NCI-H526 treated with DMSO at 0.1 percent for 48 hours (cell line): ENCODE measurements around the gene SASS6.

ENCODE experiments used
- DNase-seq: peaks from one replicate; lab custom pipeline; 2025; lab: John Stamatoyannopoulos, UW

Gene SASS6

DNA sequence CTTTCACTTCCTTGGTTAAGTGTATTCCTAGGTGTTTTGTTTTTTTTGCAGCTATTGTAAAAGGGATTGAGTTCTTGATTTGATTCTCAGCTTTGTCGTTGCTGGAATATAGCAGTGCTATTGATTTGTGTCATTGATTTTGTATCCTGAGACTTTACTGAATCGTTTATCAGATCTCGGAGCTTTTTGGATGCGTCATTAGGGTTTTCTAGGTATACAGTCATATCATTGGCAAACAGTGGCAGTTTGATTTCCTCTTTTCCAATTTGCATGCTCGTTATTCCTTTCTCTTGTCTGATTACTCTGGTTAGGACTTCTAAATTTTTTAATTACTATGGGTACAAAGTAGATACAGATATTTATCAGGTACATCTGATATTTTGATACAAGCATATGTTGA is 87.5 kb downstream of the SASS6 start:
- no peak for DNase-seq

DNA sequence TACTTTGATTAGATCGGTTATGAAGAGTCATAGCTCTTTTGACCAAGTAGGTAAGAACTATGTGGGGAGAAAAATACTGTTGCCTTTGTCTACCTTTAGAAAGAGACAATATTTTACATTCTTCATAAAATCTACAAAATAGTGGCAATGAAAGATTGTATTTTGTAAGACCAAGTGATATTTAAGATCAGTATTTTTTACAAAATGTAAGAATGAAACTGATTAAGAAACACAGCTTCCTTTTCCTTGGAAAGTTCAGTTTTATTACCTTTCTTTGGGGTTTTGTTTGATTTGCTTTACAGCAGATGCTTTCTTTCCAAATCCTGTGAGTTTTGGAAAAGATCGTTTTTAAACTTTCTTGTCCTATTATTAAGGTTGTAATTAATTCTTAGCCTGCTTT is 93.1 kb downstream of the SASS6 start:
- no peak for DNase-seq

DNA sequence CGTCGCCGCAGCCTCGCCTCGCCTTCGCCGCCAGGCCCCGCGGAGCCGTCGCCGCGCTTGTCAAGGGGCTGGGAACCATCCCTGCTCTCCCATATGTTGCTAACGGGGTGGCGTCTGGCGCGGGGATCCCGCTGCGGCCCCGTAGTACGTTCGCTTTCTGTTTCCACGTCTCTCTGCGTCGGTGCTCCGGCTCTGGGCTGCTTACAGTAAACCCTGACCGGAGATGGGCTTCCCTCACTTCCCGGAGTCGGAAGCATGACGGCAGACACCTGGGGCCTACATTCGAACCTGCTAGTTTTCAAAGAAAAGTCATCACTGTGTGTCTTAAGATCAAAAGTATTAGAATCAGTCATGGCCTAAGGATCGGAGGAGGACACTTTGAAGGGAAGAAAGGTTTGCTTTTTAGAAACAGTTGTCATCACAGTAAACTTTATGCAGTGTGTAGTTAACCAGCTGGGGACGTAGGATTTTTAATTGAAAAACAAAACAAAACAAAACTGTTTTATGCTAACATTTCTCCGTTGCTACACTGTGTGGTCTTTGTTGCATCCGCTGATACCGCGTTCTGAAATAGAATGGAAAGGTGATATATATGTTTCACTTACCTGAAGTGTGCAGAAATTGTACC is 94.0 kb downstream of the SASS6 start:
- DNase-seq = peak; percentile 52

DNA sequence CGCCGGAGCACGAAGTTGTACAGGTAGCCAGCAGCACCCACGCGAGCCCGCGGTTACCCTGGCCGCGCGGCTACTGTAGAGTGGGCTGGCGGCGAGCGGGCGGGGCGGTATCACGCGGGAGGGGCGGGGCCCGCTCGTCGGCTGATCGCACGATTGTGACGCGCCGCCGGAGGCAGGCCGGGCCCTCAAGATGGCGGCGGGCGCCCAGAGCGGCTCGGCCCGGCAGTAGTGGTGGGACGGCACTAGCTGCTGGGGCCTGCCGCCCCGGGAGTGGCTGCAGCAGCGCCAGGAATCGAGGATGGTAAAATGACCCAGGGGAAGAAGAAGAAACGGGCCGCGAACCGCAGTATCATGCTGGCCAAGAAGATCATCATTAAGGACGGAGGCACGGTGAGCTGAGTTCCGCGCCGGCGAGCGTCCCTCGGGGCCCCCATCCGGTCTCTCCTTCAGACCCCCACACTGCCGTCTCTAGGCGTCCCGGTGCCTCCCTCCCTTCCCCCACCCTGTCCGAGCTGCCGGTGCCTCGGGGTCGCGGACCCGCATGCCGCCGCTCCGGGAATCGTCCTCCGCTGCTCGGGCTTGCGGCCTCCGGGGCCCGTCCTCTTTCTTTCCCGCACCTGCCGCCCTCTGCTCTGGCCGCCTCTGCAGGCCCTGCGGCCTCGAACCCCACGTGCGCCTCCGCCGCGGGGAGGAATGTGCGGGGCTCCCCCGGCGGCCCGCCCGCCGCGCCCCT is 94.6 kb downstream of the SASS6 start:
- DNase-seq = peak; percentile 69

DNA sequence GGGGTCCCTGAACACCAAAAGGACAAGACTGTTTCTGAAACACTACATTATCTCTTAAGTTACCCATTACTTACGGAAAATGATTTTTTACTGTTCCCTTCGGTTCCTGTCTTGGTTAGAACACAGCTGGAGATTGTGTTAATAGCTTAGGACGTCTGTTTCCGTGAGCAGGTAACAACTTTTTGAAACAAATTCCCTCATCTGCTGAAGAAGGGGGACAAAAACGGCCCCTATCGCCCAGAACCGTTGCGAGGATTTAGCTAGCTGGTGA is 95.1 kb downstream of the SASS6 start:
- no peak for DNase-seq

DNA sequence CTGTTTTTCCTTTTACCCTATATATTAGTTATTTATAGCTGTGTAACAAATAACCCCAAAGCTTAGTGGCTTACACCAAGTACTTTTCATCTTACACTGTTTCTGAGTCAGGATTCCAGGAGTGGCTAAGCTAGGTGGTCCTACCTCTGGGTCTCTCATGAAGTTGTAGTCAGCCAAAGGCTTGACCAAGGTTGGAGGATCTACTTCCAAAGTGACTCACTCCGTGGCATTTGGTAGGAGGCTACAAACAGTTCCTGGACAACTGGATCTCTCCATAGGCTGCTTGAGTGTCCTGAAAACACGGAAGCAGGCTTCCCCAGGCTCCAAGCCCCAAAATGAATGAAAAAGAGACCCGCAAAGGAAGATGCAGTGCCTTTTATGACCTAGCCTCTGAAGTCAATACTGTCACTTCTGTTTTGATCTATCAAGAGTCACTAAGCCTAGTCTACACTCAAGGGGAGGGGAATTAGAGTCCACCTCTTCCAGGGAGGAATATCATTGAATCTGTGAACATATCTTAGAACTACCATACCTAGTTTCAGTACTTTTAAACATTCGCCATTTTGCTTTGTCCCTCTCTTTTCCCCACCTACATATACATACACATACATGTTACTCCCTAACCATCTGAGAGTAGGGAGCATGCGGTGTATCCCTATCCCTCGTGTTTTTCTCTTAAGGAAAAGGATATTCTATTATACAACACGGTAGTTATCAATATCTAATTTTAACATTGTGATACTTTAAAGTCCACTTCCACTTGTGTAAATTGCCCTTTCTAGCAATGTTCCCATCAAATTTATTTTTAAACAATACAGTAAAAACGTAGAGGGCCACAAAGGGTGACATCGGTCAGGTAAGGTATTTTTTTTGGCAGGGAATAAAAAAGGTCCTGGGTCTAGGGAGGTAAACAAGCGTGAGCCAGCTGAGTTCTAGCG is 95.7 kb downstream of the SASS6 start:
- no peak for DNase-seq

DNA sequence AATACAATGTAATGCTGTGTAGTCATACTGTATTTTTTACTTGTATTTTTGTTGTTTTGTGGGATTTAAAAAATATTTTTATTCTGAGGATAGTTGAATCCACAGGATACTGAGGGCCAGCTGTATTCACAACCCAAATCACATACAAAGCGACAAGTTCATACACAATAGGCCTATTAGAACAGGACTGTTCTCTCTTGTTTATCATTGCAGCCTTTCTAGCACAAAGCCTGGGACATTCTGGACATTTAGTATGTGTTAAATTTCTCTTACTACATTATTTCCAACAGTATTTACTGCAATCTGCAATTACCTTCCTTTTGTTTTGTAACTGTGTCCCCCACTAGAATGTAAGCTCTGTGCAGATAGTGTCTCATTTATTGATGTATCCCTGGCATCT is 97.5 kb downstream of the SASS6 start:
- no peak for DNase-seq

DNA sequence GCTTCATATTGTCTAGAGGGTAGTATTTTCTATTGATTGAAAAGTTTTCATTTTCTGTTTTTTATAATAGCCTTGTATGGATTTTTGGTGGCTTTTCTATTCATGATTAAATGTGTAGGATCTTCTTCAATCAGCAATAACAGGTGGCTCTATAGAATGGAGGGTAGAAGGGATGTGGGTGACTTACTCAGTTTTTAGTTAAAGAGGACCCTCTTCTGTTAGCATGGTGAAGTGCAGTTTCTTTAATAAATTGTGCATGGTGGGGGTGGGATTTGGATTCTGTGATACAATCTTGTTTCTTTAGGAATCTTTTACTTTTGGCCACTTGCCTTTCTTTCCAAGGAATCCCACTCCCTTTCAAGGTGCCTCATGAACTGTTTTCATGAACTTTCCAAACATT is 98.3 kb downstream of the SASS6 start:
- DNase-seq = peak; percentile 7
